SHP77 treated with DMSO at 0.1 percent for 48 hours (cell line): ENCODE data around the gene PLXNB3.
"Not testable (repeated sequence)": the region's sequence is repeated elsewhere in the genome, so short reads cannot be mapped to it uniquely, and the experiment has no call there.

Experiments
- DNase-seq: peaks from one replicate; lab custom pipeline; 2025; lab: John Stamatoyannopoulos, UW

Gene PLXNB3

DNA sequence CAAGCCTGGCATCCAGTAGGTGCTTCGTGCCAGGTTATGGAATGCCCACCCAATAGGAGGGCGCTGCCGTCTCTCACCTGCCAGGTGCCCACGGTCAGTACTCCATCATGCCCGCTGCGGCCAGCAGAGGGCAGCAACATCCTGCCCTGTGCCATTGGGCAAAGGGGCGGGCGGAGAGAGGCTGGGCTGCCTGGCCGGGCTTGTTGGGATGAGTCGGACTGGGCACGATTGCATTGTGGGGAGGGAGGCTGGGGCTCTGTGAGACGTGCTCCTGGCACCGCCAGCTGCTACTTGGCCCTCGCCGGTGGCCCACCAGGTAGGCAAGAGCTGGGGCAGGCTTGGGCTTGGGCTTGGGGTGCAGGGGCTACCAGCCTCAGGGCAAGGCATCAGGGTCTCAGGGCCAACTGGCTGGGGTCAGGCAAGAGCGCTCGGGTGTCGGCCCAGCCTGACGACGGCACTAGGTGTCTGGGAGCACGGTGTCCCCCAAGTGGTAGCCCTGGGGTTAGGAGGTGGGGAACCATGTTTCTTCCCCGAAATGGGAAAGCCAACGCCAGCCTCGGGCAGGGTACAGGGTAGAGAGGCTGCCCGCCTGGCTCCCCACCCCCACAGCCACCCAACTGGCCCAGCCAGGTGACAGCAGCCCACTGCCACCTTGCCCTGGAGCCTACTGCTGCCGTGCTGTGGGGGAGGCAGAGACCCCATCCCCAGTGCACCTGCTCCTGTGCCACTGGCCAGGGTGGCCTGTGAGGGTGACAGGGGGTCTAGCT lies at the start of gene PLXNB3:
TSS of gene PLXNB3 (plus strand) at position 261 of the 767 bp plus-strand sequence. CDS start 1,287 bp downstream, outside the sequence.
- no peak for DNase-seq

DNA sequence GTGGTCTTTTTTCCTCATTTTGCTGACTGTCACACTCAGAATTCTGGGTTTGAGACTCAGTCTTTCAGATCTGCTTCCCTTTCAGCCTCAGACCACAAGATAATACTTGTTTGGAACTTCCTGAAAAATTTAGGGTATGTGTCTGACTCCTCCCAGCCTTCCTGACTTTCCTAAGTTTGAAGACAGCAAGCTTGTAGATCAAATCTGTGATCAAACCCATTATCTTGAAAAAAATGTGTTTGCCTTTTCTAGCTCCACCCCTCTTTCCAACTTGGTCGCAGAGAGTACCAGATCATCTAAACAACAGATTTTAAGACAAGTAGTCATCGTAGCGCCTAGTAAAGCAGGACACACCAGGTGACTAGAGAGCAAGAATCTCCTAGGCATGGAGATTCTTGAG lies 49.8 kb upstream of the PLXNB3 start:
- no peak for DNase-seq

DNA sequence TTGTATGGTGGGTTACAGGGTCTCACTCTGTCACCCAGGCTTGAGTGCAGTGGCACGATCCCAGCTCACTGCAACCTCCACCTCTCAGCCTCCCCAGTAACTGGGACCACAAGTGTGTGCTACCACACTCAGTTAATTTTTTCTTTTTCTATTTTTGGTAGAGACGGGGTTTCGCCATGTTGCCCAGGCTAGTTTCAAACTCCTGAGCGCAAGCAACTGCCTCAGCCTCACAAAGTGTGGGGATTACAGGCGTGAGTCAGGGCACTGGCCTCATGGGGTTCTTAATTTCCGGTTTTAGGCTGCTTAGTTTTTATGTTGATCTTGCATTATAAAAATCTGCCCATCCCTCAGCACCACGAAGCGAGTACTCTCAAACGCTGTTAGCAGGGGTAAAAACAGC lies 46.6 kb upstream of the PLXNB3 start:
- DNase-seq = no peak

DNA sequence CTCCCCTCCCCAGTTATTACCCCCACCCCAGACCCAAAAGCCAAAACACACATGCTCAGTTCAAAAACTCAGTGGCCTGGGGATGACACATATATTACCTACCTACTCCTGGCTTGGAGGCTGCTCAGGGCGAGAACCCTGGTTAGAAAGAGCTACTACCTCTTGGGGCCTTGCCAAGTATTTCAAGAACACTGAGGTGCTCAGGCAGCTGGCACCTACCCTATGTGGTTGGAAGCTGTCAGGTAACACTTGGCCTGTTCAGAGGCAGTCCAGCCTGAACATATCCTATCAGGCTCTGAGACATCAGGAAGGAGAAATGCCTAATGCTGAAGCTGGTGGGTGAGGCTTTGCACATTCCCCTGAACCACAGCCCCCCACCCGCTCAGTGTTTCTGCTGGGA lies 44.8 kb upstream of the PLXNB3 start:
- no peak for DNase-seq

DNA sequence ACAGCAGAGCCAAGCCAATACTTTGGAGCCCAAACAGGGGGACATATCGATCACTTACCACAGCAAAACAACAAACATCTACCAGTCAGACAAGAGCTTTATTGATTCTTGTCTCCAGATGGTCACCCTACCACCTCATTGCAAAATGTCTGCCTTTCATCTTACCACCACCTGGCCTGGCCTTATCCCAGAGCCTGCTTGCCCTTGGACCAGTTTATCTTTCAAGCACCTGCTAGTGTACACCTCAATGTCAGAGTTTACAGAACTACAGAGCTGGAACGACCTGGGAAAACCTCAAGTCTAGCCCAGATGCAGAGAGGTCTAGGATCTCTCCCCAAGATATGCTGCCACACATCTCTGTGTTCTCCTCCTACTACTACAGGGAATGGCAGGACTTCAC lies 44.3 kb upstream of the PLXNB3 start:
- DNase-seq = no peak

DNA sequence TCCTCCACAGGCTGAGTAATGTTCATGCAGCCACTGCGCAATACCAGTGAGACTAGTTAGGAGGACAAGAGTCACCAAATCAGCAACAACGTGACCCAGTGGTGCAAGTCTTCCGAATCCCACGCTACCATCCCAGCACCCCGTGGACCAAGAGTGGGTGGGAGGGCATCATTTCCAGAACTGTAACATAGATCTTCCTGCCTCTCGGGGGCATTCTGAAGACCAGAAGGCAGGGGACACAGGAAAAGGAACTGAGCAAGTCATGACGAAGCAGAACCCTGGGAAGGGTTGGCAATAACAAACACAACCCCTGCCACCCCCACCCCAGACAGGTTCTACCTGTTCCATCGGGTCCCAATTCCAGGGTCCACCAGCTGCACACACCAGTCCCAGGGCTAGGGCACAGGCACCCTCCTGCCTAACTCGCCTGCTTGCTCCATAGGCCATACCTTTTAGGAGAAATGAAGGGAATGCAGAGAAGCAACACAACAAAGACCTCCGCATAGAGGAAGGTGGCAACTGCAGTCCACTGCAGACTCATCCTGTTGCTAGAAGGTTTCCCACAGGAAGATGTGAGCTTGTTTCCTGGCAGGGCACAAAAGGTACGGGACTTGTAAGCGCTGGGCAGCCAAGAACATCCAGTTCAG lies 41.2 kb upstream of the PLXNB3 start:
- DNase-seq = no peak

DNA sequence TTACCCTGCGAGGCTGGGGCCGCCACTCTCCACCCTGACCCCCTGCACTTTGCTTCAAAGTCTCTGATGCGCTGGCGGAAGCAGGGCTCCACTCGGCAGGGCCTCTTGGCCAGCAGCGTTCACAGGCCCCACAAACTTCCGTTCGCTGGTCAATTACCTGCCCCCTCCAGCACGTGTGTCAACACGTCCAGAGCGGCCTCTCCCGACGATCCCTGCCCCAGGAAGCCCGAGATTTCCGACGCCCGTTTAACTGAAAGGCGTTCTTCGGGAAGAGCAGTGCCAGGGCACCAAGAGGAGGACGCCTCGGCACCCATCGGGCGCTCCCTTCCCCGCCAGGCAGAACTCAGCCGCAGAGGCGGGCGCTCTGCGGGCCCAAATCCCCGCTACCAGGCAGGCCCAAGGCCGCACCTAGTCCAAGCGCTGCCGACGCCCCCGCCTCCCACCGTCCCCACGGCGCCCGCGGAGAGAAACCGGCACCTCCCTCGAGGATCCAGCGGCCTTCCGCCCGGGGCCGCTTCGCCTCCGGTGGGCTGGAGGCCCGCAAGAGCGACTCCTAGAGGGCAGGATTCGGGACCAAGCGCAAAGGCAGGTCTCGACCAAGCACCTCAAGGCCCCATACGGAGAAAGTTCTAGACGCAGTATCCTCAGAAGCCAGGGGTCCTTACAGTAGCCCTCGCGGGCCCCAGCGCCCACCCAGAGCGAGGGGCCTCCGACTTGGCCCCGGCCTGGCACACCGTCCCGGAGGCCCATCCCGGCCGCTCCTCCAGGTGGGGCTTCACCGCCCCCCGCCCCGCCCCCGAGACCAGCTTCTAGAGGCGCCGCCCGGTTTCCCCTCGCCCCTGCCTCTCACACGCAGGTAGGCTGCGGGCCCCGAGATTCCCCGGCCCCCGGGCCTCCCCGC lies 40.4 kb upstream of the PLXNB3 start:
- no peak for DNase-seq

DNA sequence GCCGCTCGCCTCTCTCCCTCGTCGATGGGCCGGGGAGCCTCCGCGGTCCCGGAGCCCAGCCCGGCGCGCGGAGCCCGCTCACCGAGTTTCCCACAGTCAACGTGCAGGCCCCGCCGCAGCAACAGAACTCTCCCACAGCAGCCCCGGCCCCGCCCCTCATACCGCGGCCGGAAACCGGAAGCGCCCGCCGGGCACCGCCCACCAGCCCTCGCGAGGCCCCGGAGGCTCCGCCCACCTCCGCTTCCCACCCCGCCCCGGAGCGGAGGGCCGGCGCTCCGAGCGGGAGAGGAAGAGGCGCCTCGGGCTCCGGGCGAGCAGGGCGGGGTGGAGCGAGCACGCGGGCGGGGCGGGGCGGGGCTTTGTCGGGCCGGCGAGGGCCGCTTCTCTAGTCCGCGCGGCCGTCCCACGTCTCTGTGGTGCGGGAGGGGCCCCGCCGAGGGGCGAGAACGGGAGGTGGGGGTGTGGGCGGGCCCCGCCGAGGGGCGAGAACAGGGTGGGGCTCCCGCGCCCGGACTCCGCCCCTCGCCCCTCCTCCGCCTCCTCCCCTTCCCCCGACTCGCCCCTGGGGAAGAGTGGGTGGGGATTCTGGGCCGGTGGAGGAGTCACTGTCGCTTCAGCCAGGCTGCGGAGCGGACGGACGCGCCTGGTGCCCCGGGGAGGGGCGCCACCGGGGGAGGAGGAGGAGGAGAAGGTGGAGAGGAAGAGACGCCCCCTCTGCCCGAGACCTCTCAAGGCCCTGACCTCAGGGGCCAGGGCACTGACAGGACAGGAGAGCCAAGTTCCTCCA lies 39.6 kb upstream of the PLXNB3 start, which contains the start of the genes ABCD1 and BCAP31:
TSS of gene ABCD1 (plus strand) at position 605 of the 787 bp plus-strand sequence. CDS start 411 bp downstream, outside the sequence.
TSS of gene BCAP31 (minus strand) at position 136 of the 787 bp plus-strand sequence. CDS start 1,143 bp downstream, outside the sequence.
- peak; percentile 25 for DNase-seq

DNA sequence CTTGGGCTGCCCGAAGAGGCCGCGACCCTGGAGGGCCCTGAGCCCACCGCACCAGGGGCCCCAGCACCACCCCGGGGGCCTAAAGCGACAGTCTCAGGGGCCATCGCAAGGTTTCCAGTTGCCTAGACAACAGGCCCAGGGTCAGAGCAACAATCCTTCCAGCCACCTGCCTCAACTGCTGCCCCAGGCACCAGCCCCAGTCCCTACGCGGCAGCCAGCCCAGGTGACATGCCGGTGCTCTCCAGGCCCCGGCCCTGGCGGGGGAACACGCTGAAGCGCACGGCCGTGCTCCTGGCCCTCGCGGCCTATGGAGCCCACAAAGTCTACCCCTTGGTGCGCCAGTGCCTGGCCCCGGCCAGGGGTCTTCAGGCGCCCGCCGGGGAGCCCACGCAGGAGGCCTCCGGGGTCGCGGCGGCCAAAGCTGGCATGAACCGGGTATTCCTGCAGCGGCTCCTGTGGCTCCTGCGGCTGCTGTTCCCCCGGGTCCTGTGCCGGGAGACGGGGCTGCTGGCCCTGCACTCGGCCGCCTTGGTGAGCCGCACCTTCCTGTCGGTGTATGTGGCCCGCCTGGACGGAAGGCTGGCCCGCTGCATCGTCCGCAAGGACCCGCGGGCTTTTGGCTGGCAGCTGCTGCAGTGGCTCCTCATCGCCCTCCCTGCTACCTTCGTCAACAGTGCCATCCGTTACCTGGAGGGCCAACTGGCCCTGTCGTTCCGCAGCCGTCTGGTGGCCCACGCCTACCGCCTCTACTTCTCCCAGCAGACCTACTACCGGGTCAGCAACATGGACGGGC lies 38.8 kb upstream of the PLXNB3 start:
- no peak for DNase-seq

DNA sequence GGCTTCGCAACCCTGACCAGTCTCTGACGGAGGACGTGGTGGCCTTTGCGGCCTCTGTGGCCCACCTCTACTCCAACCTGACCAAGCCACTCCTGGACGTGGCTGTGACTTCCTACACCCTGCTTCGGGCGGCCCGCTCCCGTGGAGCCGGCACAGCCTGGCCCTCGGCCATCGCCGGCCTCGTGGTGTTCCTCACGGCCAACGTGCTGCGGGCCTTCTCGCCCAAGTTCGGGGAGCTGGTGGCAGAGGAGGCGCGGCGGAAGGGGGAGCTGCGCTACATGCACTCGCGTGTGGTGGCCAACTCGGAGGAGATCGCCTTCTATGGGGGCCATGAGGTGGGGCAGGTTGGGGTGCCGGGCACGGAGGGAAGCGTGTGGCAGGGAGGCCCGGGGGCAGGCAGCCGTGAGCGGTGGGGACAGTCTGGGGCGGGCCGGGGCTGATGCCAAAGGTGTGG lies 38.2 kb upstream of the PLXNB3 start:
- DNase-seq = no peak

DNA sequence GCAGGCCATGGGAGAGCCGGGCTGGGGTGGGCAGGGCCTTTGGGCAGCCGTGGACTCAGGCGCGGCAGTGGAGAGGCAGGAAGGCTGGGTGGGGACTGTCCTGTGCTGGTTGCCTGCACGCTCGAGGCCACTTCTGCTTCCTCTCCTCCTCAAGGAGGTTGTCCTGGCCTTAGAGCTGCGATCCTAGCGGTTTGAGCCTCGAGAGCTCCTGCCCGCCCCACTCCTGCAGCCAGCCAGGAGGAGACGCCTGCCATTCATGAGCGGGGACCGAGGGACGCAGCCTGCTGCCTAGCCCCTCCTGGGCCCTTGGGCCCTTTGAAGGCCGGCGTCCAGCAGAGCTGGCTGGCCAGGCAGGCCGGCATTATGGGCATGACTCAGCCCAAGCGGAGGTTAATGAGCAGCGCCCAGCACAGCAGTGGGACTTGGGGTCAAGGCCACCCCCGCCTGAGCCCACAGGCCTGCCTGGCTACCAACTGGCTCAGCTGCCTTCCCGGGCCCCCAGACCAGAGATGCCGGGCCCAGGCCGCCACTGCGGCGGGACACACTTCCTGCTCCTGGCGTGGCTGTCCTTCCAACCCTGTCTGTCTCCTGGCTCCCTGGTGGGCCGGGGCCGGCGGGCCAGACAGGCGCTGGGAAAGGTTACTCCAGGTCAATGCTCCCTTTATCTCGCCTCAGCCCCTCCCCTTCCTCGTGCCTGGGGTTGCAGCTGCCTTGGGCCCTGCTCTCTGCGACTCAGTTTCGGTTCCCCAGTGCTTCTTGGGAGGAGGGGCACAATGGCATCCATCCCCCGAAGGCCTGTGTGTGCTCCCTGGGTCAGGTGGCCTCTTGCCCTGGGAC lies 37.5 kb upstream of the PLXNB3 start:
- DNase-seq = no peak

DNA sequence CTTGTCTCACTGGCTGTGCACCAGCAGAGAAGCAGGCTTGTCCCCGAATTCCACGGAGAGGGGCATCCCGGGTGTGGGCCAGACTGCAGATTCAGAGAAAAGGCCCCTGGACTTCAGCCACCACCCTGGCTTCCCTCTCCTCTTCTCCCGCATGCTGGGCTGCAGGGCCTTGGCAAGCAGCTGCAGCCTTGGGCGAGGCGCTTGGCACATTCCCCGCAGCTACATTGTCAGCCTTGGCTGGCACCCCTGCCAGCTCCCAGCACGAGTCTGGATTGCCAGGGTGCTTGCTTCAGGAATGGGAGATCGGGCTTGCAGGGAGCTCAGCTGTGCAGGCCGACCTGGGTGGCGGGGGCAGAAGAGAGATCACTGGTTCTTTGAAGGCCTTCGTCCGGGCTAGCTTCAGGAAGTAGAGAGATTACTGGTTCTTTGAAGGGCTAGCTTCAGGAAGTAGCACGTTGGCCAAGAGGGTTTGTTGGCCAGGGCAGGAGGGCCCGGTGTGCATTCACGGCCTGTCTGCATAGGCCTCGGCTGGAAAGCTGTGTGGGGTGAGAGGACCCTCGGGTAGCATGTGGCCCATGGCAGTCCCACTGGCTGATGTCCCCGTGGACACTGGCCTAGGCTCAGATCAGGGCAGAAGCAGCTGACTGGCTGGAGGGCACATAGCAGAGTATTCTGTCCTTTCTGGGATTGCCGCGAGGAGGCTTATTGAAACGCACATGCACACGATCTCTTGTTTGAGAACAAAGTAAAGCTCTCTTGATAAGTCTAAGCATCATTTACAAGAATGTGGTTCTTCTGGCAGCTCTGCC lies 36.7 kb upstream of the PLXNB3 start:
- no peak for DNase-seq

DNA sequence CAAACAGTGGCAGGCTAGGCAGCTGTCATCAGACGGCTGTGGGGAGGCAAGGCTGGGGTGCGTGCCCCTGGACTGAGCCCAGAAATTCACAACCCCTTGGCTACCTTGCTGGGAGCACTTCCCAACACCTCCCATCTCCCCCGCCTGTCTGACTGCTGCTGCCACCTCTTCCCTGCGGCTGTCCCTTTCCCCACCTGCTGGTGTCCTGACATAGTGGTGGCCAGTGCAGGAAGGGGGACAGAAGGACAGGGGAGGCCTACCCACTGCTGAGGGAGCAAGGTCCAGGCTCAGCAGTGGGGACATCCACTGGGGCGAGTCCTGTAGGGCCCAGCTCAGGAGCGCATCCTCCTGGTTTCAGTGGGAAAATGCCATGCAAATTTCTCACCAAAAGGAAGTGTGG lies 36.0 kb upstream of the PLXNB3 start:
- no peak for DNase-seq

DNA sequence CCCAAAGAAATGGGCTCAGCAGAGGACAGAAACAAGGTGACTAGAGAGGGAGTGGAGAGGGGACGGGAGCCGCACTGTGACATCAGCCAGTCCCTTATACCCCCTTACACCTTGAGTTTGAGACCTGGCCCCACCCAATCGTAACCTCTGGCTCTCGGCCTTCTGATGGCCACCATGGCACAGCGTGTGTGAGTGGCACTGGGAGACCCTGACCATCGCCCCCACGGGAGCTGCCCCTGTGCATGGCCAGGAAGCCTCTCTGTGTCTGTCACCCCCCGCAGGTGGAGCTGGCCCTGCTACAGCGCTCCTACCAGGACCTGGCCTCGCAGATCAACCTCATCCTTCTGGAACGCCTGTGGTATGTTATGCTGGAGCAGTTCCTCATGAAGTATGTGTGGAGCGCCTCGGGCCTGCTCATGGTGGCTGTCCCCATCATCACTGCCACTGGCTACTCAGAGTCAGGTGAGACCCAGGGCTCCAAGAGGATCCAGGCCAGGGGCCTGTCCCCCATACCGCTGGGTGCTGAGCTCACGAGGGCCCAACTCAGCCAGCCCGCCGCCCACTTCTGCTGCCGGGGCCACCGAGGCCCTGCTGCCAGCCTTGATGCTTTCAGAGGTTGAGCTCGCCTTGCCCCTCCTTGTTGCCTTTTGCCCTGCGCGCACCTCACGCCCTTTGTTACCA lies 35.0 kb upstream of the PLXNB3 start:
- no peak for DNase-seq

DNA sequence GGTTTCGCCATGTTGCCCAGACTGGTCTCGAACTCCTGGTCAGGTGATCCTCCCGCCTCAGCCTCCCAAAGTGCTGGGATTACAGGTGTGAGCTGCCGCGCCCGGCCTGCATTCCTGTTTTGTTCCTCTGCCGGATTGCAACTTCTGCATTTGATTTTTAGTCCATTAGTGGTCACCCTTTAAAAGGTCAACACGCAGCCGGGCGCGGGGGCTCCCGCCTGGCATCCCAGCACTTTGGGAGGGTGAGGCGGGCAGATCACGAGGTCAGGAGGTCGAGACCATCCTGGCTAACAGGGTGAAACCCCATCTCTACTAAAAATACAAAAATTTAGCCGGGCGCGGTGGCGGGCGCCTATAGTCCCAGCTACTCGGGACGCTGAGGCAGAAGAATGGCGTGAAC lies 33.9 kb upstream of the PLXNB3 start:
- not testable (repeated sequence) for DNase-seq

DNA sequence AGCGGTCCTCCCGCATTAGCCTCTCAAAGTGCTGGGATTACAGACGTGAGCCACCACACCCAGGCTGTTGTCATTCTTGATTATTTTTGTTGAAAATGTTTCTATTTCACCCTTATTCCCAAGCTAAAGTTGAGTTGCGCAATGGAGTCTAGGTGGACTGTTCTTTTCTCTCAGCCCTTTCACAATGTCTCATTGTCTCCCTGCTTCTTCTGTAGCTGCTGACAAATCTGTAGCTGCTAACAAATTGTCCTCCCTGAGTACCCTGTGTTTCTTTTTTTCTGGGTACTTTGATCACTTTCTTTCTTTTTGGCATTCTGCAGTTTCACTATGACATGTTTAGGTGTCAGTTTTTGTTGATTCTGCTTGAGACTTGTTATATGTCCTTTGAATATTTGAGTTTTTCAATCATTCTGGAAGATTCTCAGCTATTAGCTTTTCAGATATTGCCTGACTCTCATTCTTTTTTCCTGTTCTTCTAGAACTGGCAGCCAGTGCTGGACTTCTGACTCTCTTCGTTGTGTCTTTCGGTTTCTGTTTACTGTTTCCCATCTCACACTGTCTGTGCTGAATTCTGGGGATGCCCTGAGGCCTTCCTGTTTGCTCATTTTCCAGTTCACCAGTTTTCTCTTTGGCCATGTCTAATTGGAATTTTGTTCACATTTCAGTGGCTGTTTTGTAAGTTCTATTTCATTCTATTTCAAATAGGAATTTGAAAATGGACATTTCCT lies 32.8 kb upstream of the PLXNB3 start:
- no peak for DNase-seq

DNA sequence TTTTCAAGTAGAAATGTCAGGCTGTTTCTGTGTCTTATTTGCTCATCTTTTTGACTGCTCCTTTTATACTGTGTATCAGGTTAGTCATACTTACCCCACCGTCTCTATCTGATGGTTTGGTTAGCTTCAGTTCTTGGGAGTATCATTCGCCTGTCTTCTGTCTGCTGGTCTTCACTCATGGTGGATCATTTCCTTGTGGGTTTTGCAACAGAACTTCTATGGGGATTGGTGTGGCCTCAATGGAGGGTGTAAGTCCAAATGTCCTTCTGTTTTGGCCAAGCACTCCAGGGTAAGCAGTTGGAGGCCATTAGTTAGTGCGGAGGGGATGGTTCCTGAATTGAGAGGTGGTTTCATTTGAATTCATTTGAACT lies 32.2 kb upstream of the PLXNB3 start:
- no peak for DNase-seq

DNA sequence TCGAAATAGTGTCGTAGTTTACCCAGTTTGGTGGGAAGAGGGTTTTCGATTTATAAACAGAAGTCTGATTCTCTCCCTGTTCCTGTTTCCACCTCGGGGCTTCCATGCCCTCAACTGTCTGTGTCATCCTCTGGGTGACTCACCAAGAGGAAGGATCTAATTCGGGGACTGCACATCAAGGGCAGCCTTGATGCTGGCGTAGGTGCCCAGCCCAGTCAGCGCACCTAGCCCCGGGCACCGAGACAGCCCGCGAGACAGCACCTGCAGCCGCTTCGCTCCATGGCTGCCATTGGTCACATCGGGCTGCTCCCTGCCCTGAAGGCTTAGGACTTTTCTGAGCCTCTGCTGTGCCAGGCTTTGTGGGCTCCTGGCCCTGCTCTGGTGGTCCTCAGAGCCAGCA lies 31.6 kb upstream of the PLXNB3 start:
- DNase-seq = no peak
